Mesothelial cell of epicardium (in vitro differentiated cells): ENCODE data around the gene PRKD1. TPM values are rescaled to one million over a fixed set of nuclear protein-coding genes. Genes with fewer than 3 reads are reported as not detected.

Experiments
- DNase-seq, 2 experiments: peaks; one replicate each; pipeline ENCODE4 v3.0.0; 2021; ENCODE audit warnings: low spot score in 2 of 2; ENCODE audit not compliant: unreplicated experiment in 2 of 2
- H3K27ac Mint-ChIP-seq: 2 replicates; pipeline ENCODE4 v1.8.0; 2021; ENCODE audit warnings: mixed read lengths
- H3K27me3 Mint-ChIP-seq: 2 replicates; pipeline ENCODE4 v1.8.0; 2021; ENCODE audit warnings: low read depth, mixed read lengths
- H3K36me3 Mint-ChIP-seq: 2 replicates; pipeline ENCODE4 v1.8.0; 2021; ENCODE audit warnings: mixed read lengths
- H3K4me1 Mint-ChIP-seq: 2 replicates; pipeline ENCODE4 v1.8.0; 2021; ENCODE audit warnings: mixed read lengths
- H3K4me3 Mint-ChIP-seq: 2 replicates; pipeline ENCODE4 v1.8.0; 2021; ENCODE audit warnings: mild to moderate bottlenecking, moderate library complexity, mixed read lengths
- H3K9me3 Mint-ChIP-seq: 2 replicates; pipeline ENCODE4 v1.8.0; 2021; ENCODE audit warnings: mixed read lengths
- total RNA-seq: library from RNA; stranded (reverse); gene quantifications from 3 replicates; pipeline ENCODE4 v1.2.1, GENCODE V29; 2021
- TF ChIP-seq, protein P1 (sequence below): fragments of 200-600 bp; sonication (generic); IDR thresholded peaks from one replicate; pipeline ENCODE4 v1.5.0; 2021; ENCODE audit warnings: antibody characterized with exemption; ENCODE audit not compliant: unreplicated experiment

Gene PRKD1
- total RNA-seq, 1 donor from 2014 or later, result 27.3 TPM

DNA sequence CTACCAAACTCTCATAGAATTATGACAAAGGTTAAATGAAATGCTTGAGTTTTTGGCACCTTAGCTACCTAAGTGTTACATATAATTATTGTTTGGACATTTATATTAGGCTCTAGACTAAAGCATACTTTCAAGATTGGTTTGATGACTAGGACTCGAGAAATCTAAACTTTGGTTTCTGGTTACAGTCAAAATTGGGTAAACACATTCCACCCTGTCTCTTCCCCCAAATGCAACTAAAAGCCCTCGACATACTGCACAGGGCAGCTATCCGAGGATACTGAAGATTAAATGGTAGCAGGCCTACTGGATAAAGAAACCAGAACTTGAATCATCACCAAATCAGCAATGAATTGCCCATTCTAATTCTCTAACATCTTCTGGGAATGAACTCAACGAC, 369.1 kb downstream of the PRKD1 start:
- Mint-ChIP-seq H3K4me3 (no peak overlapping the region), H3K36me3 (no peaks in the 10 kb centered on the region), H3K9me3 (peaks cover 3% of the 10 kb centered on the region), H3K27ac (no peak overlapping the region), H3K27me3 (no peaks in the 10 kb centered on the region), H3K4me1 (no peaks in the 10 kb centered on the region)
- TF ChIP-seq, protein P1, sequence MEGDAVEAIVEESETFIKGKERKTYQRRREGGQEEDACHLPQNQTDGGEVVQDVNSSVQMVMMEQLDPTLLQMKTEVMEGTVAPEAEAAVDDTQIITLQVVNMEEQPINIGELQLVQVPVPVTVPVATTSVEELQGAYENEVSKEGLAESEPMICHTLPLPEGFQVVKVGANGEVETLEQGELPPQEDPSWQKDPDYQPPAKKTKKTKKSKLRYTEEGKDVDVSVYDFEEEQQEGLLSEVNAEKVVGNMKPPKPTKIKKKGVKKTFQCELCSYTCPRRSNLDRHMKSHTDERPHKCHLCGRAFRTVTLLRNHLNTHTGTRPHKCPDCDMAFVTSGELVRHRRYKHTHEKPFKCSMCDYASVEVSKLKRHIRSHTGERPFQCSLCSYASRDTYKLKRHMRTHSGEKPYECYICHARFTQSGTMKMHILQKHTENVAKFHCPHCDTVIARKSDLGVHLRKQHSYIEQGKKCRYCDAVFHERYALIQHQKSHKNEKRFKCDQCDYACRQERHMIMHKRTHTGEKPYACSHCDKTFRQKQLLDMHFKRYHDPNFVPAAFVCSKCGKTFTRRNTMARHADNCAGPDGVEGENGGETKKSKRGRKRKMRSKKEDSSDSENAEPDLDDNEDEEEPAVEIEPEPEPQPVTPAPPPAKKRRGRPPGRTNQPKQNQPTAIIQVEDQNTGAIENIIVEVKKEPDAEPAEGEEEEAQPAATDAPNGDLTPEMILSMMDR, result no peak
- DNase-seq, result no peak

DNA sequence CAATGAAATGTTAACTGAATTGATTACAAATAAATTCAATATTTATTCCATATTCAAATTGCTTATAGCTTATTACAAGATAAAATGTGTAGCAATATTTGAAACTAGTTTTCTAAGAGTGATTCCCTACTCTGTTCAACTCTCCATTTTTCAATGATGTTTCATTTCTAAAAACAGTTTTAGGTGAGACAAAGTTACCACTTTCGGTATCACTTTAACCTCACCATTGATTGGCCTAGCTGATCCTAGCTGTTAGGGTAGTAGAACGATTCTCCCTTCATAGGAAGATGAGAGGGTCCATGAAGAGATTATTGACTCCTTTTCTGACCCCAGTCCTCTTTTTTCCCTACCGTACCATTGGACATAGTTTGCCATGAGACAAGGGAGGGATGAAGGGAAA, 373.3 kb downstream of the PRKD1 start:
- Mint-ChIP-seq H3K36me3 (no peaks in the 10 kb centered on the region), H3K27ac (no peak overlapping the region), H3K9me3 (no peaks in the 10 kb centered on the region), H3K4me1 (no peaks in the 10 kb centered on the region), H3K4me3 (no peak overlapping the region), H3K27me3 (peaks cover 2% of the 10 kb centered on the region)
- no peak for DNase-seq
- TF ChIP-seq, protein P1, result no peak

DNA sequence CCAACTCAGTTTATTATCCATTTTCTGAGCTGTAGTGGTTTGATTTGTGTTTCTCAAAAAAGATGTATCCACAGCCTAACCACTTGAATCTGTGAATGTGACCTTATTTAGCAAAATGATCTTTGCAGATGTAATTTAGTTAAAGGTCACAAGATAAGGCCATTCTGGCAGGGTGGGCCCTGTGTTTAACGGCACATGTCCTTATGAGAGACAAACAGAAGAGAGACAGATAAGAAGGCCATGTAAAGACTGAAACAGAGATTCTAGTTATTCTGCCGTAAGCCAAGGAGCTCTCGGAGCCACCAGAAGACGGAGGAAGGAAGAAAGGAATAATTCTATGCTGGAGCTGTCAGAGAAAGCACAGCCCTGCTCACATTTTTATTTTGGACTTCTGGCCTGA, 374.2 kb downstream of the PRKD1 start:
- TF ChIP-seq, protein P1, result no peak
- no peak overlapping the region for H3K4me3 Mint-ChIP-seq
- H3K9me3 Mint-ChIP-seq, result no peaks in the 10 kb centered on the region
- no peak overlapping the region for H3K27ac Mint-ChIP-seq
- H3K4me1 Mint-ChIP-seq, result no peaks in the 10 kb centered on the region
- DNase-seq, result no peak
- no peaks in the 10 kb centered on the region for H3K36me3 Mint-ChIP-seq
- peaks cover 2% of the 10 kb centered on the region for H3K27me3 Mint-ChIP-seq

DNA sequence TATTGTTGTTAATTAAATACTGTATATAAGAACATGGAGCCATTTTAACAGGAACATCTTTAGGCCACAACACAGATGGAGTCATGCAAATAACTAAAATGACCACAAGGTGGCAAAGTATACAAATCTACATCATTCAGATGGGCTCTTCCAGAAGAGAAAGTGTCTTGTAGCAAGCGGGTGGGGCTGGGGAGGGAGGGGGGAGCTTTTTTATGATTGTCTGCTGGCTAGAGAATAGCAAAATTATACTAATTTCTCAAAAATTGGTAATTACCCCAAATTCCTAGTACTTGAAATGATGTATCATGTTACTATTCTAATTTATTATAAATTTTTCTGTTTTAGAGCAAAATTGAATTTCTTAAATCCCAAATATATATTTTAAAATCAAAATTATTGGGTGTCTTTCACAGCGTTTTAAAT, 378.7 kb downstream of the PRKD1 start:
- TF ChIP-seq, protein P1, result peak; percentile 71
- Mint-ChIP-seq H3K9me3 (no peaks in the 10 kb centered on the region), H3K27me3 (peaks cover 12% of the 10 kb centered on the region), H3K4me3 (no peak overlapping the region), H3K27ac (no peak overlapping the region), H3K4me1 (no peaks in the 10 kb centered on the region), H3K36me3 (no peaks in the 10 kb centered on the region)
- DNase-seq, result no peak

DNA sequence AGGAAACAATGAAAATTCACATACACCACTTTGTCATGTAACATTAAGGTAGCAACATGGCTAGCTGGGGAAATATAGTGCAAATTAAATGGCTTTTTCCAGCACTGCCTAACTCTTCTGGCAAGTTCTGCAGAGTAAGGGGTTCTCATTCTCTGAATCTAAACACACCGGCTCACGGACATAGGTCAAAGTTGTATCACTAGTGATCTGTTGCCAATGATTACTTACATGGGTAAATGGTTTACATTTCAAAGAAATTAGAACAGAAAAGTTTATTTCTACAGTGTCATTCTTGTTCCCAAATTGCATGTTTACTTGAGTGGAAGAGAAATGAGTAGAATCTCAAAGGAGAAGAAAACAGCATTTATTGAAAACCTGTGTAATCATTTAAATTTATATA, 381.9 kb downstream of the PRKD1 start:
- Mint-ChIP-seq H3K4me3 (no peak overlapping the region), H3K36me3 (no peaks in the 10 kb centered on the region), H3K27ac (no peak overlapping the region), H3K27me3 (peaks cover 23% of the 10 kb centered on the region), H3K9me3 (no peaks in the 10 kb centered on the region), H3K4me1 (no peaks in the 10 kb centered on the region)
- no peak for DNase-seq
- TF ChIP-seq, protein P1, result no peak

DNA sequence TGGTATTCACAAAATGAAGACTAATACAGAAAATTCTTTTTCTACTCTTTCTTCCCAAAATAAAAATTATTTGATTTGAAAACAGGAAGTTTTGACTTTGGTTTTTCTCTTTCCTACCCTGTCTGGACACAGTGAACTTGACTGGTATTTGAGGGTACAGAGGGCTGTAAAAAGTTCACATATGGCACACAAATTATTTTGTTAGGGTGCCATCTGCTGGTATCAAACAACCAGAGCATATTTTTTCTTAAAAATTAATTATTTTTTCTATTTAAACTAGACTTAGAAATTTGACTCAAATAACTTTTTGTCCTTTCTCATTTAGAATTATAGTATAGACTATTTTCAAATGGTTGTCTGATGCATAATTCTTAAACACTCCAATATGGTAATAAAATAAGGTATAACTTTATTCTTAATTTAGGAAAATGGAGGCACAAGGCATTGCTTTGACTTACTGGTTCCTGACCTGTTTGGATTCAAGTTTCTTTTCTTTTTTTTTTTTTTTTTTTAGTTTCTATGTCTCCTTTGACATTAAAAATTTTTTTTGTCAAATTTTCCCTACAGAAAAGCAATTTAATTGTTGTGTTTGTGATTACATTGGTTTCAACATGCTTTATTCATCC, 390.6 kb downstream of the PRKD1 start:
- H3K4me1 Mint-ChIP-seq, result no peaks in the 10 kb centered on the region
- DNase-seq, result no peak
- H3K9me3 Mint-ChIP-seq, result no peaks in the 10 kb centered on the region
- H3K36me3 Mint-ChIP-seq, result no peaks in the 10 kb centered on the region
- peaks cover 33% of the 10 kb centered on the region for H3K27me3 Mint-ChIP-seq
- H3K4me3 Mint-ChIP-seq, result no peak overlapping the region
- TF ChIP-seq, protein P1, result peak; percentile 70
- H3K27ac Mint-ChIP-seq, result no peak overlapping the region
